ENCODE data around the gene FOXP1.

DNA sequence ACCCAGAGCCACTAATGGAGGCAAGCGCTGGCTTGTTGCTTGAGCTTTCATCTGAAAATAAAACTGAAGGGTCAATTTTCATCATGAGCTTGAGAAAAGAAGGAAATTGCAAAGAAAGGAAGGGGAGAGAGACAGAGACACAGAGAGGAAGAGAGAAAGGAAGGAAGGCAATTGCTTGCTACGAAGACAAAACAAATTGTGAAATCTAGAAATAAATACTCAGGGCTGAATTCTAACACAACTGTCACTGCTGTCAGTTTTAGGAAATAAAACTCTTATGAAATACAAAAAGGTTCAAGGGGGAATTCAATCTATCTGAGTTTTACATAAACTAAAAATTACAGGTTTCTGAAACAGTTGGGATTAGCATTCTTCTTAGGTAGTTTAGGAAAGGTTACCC lies 36.7 kb downstream of the FOXP1 start:
- TF ChIP-seq, protein P1, sequence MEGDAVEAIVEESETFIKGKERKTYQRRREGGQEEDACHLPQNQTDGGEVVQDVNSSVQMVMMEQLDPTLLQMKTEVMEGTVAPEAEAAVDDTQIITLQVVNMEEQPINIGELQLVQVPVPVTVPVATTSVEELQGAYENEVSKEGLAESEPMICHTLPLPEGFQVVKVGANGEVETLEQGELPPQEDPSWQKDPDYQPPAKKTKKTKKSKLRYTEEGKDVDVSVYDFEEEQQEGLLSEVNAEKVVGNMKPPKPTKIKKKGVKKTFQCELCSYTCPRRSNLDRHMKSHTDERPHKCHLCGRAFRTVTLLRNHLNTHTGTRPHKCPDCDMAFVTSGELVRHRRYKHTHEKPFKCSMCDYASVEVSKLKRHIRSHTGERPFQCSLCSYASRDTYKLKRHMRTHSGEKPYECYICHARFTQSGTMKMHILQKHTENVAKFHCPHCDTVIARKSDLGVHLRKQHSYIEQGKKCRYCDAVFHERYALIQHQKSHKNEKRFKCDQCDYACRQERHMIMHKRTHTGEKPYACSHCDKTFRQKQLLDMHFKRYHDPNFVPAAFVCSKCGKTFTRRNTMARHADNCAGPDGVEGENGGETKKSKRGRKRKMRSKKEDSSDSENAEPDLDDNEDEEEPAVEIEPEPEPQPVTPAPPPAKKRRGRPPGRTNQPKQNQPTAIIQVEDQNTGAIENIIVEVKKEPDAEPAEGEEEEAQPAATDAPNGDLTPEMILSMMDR (IDR thresholded peaks at IDR 0.05) = no peak
- TF ChIP-seq POLR2A (IDR thresholded peaks at IDR 0.05) = no peak
